GM12878 (cell line): Measurements from ENCODE around the gene ROBO1. TPM values are rescaled to one million over a fixed set of nuclear protein-coding genes. Genes with fewer than 3 reads are reported as not detected.

Source experiments
- ATAC-seq: fragments of 200-7000 bp; cut with Tn5 transposase; 3 replicates; pipeline ENCODE4 v1.9.1; 2020; ENCODE audit warnings: mild to moderate bottlenecking, moderate library complexity
- BruUV-seq: library from RNA; stranded (reverse); fragments of 400-500 nt; replicated peaks from 2 replicates; lab custom pipeline; 2021; lab: Mats Ljungman, UMichigan
- CTCF ChIA-PET: fragments of 300-600 bp; sonication (Branson Sonifier 250); formaldehyde crosslinking; extraction: SDS; loops from one replicate; lab custom pipeline; 2021; ENCODE audit warnings: inconsistent platforms; lab: Yijun Ruan, JAX
- POLR2A ChIA-PET: fragments of 350-600 bp; formaldehyde crosslinking; extraction: SDS; loops from one replicate; lab custom pipeline; 2021; ENCODE audit warnings: inconsistent platforms; lab: Charles Lee
- RAD21 ChIA-PET: fragments of 300-600 bp; sonication (Branson Sonifier 250); formaldehyde crosslinking; loops from one replicate; lab custom pipeline; 2023; ENCODE audit warnings: antibody characterized with exemption; ENCODE audit not compliant: unreplicated experiment; lab: Charles Lee
- SMC1A ChIA-PET: fragments of 300-600 bp; sonication (Branson Sonifier 250); formaldehyde crosslinking; loops from one replicate; lab custom pipeline; 2023; ENCODE audit not compliant: unreplicated experiment, uncharacterized antibody; lab: Charles Lee
- DNase-seq: peaks from one replicate; pipeline ENCODE4 v3.0.0-alpha.2; 2011; ENCODE audit warnings: low read depth, low spot score
- FAIRE-seq: peaks from 3 replicates; lab custom pipeline; 2011; peaks lifted over from hg19 to GRCh38; lab: Jason Lieb, UNC
- H2AFZ ChIP-seq: 2 replicates; pipeline ENCODE4 v1.6.0; 2011; ENCODE audit warnings: low read depth, low read length, control low read depth; ENCODE audit not compliant: control insufficient read depth
- H3K27ac ChIP-seq: 2 replicates; pipeline ENCODE4 v1.5.1; 2011; ENCODE audit warnings: control low read depth; ENCODE audit not compliant: control insufficient read depth, insufficient read depth
- H3K27me3 ChIP-seq, 2 experiments: replicated peaks in 1 of 2; 2 replicates each; pipeline versions ENCODE4 v1.6.0 to v1.6.1; 2011; ENCODE audit warnings: low read length in 1 of 2; ENCODE audit not compliant: control insufficient read depth in 2 of 2, insufficient read depth in 2 of 2
- H3K36me3 ChIP-seq, 2 experiments: 2 replicates each; pipeline ENCODE4 v1.5.1; 2011; ENCODE audit warnings: low read length in 1 of 2; ENCODE audit not compliant: control insufficient read depth in 2 of 2, insufficient read depth in 2 of 2
- H3K4me1 ChIP-seq: 2 replicates; pipeline ENCODE4 v1.6.1; 2011; ENCODE audit warnings: mild to moderate bottlenecking, low read length, moderate library complexity, mixed read lengths; ENCODE audit not compliant: control insufficient read depth, insufficient read depth
- H3K4me2 ChIP-seq: 2 replicates; pipeline ENCODE4 v1.6.0; 2011; ENCODE audit warnings: control low read depth; ENCODE audit not compliant: control insufficient read depth, insufficient read depth
- H3K4me3 ChIP-seq: fragments of 200-600 bp; sonication (generic); 2 replicates; pipeline ENCODE4 v1.5.1; 2016
- H3K79me2 ChIP-seq: 2 replicates; pipeline ENCODE4 v1.6.0; 2011; ENCODE audit warnings: low read length; ENCODE audit not compliant: control insufficient read depth, insufficient read depth
- H3K9ac ChIP-seq: 2 replicates; pipeline ENCODE4 v1.8.0; 2011; ENCODE audit warnings: low read length, control low read depth, mixed read lengths; ENCODE audit not compliant: control insufficient read depth, insufficient read depth
- H3K9me3 ChIP-seq: replicated peaks from 3 replicates; pipeline ENCODE4 v1.5.1; 2011; ENCODE audit warnings: mild to moderate bottlenecking, low read length; ENCODE audit not compliant: control insufficient read depth, insufficient read depth
- H4K20me1 ChIP-seq: 2 replicates; pipeline ENCODE4 v1.6.0; 2011; ENCODE audit not compliant: control insufficient read depth, insufficient read depth
- BCLAF1 ChIP-seq: fragments of 450-650 bp; IDR thresholded peaks from 2 replicates; pipeline ENCODE4 v1.6.1; 2017; ENCODE audit warnings: antibody characterized with exemption, mild to moderate bottlenecking, moderate library complexity
- DPF2 ChIP-seq: fragments of 450-650 bp; IDR thresholded peaks from 2 replicates; pipeline ENCODE4 v1.6.1; 2017; ENCODE audit warnings: mild to moderate bottlenecking
- EGR1 ChIP-seq, 2 experiments: IDR thresholded peaks; 1 replicate in 1 of 2; 2 replicates in 1 of 2; pipeline ENCODE4 v1.6.1; 2011 to 2012; ENCODE audit warnings: low read depth in 2 of 2, low read length in 2 of 2, borderline replicate concordance in 1 of 2, mild to moderate bottlenecking in 1 of 2, moderate library complexity in 1 of 2
- IKZF1 ChIP-seq: fragments of 450-650 bp; conservative IDR thresholded peaks from 2 replicates; pipeline ENCODE4 v1.6.1; 2017; ENCODE audit warnings: antibody characterized with exemption, mild to moderate bottlenecking
- KDM1A ChIP-seq: fragments of 200-600 bp; sonication (generic); IDR thresholded peaks from 2 replicates; pipeline ENCODE4 v1.6.1; 2016; ENCODE audit warnings: borderline replicate concordance
- KLF5 ChIP-seq: fragments of 450-650 bp; IDR thresholded peaks from 2 replicates; pipeline ENCODE4 v1.6.1; 2014; ENCODE audit warnings: mild to moderate bottlenecking; ENCODE audit not compliant: partially characterized antibody
- PKNOX1 ChIP-seq: fragments of 450-650 bp; IDR thresholded peaks from 2 replicates; pipeline ENCODE4 v1.6.1; 2016; ENCODE audit warnings: mild to moderate bottlenecking
- WGBS: methylation state at CpG from one replicate; pipeline ENCODE4 v1.1.6; 2016; ENCODE audit warnings: low lambda C conversion rate; ENCODE audit not compliant: insufficient replicate concordance, insufficient coverage; ENCODE audit errors: missing lambda C conversion rate; 5-methylcytosine and 5-hydroxymethylcytosine counted together
- in situ Hi-C: fragments of 300-500 bp; cut with MboI; formaldehyde crosslinking; loops from 9 replicates; pipeline ENCODE4 v1.14.3; 2018; ENCODE audit warnings: mixed read lengths
- intact Hi-C: fragments of 100-400 bp; cut with micrococcal nuclease; formaldehyde crosslinking; loops from one replicate; pipeline ENCODE4 v1.14.2; 2022; ENCODE audit not compliant: unreplicated experiment
- polyA plus RNA-seq, 11 experiments: library from polyadenylated mRNA; depleted of rRNA in 4 of 11; unstranded in 6 of 11; stranded (reverse) in 5 of 11; fragments of >200 nt; fragmentation: Nextera tagmentation in 4 of 11; fragmentation: Illumina TruSeq in 1 of 11; extraction: Ambion mirVana in 4 of 11; extraction: Trizol in 1 of 11; gene quantifications; 1 replicate in 1 of 11; 2 replicates in 10 of 11; pipeline versions ENCODE4 v1.2.1 to v1.2.3, GENCODE V29; 2011 to 2016; ENCODE audit warnings: inconsistent platforms in 2 of 11, missing spikeins in 2 of 11, low read depth in 1 of 11
- total RNA-seq, 4 experiments: library from RNA; depleted of rRNA in 3 of 4; stranded (reverse); fragments of >200 nt in 3 of 4; fragmentation: Illumina TruSeq in 1 of 4; extraction: Trizol in 1 of 4; gene quantifications; 2 replicates each; pipeline versions ENCODE4 v1.2.1 to v1.2.3, GENCODE V29; 2013 to 2021
- TF ChIP-seq, protein P1 (sequence below): IDR thresholded peaks from 2 replicates; pipeline ENCODE4 v1.6.1; 2011; ENCODE audit warnings: borderline replicate concordance, low read depth, mild to moderate bottlenecking, moderate library complexity, low read length; ENCODE audit not compliant: insufficient read depth, poor library complexity, severe bottlenecking

Gene ROBO1
- total and polyA plus RNA-seq, 10 of the 15 experiments (the other 5 are each of a cell fraction or from before 2014, with no cell fraction given), result 0.29 to 46.5 (median 1.2) TPM

DNA sequence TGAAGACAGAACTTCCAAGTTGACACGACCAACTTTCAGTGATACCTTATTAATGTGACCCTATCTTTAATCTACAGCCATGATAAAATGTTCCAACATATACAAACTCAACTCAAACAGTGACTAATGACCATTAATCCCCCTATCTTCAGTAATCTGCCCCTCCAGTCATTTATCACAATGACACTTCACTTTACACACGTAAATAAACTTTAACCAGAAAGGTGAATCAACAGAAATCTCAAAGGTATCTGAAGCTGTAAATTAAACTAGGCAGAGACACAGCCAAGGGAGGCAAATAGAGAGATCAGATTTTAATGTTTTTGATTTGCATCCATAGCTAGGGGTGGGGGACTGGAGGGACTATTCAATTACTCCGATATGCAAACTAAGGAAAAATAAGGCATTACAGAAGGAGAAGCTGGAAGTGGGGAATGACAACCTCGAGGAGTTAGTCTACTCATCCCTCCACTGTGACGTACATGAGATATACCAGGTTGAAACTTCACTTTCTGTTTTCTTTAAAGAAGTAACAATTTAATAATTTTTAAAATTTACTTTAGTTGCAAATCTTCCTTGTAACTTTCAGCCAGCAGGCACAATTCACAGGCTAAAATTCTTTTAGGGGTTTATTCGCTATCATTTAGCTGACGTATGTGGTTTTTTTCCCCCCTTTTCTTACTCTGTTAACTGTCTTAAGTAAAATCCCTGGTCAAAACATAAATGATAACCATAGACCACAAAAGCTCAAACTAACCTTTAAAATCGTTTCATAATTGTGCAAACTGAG lies 751.0 kb downstream of the ROBO1 start:
- in situ Hi-C loops (no loop called here), intact Hi-C loops (loop anchor here (5.0 kb wide), 1 partner anchor 144 kb away; no protein-coding TSS in a partner anchor)
- Histone ChIP-seq H3K4me2 (no peak overlapping the region), H4K20me1 (no peaks in the 10 kb centered on the region), H3K36me3 (no peaks in the 10 kb centered on the region), H3K9me3 (no peaks in the 10 kb centered on the region), H3K27me3 (no peaks in the 10 kb centered on the region), H3K79me2 (no peaks in the 10 kb centered on the region; the same call in none of the 2 replicates), H3K9ac (no peak overlapping the region), H3K27ac (no peak overlapping the region), H2AFZ (no peak overlapping the region), H3K4me3 (peak overlapping the region; percentile 55; the same call in 1 of the 2 replicates), H3K4me1 (no peaks in the 10 kb centered on the region)
- FAIRE-seq (no peak), DNase-seq (no peak), ATAC-seq (no peak)
- TSS peak; percentile 55 for BruUV-seq
- RAD21 ChIA-PET, result interaction anchor here (0.6 to 5.0 kb wide), 24 partner anchors 9 to 371 kb away, joined by 3 to 27 read pairs (median 5); no protein-coding TSS in a partner anchor
- POLR2A ChIA-PET, result interaction anchor here (0.6 to 2.4 kb wide), 8 partner anchors 10 to 828 kb away, joined by 3 to 10 read pairs (median 4); no protein-coding TSS in a partner anchor
- TF ChIP-seq BCLAF1 (no peak), IKZF1 (0 out of 2 replicates have a peak, but pooled peaks have one; percentile 11), KLF5 (no peak), PKNOX1 (peak; percentile 27; the same call in 1 of the 2 replicates), KDM1A (no peak), DPF2 (no peak), EGR1 (IDR thresholded peaks at IDR 0.05; ENCODE audit: borderline replicate concordance in 1 of 2, low read depth in 2 of 2, low read length in 2 of 2) (no peak)
- TF ChIP-seq, protein P1, sequence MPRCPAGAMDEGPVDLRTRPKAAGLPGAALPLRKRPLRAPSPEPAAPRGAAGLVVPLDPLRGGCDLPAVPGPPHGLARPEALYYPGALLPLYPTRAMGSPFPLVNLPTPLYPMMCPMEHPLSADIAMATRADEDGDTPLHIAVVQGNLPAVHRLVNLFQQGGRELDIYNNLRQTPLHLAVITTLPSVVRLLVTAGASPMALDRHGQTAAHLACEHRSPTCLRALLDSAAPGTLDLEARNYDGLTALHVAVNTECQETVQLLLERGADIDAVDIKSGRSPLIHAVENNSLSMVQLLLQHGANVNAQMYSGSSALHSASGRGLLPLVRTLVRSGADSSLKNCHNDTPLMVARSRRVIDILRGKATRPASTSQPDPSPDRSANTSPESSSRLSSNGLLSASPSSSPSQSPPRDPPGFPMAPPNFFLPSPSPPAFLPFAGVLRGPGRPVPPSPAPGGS, result no peak
- SMC1A ChIA-PET, result interaction anchor here (0.6 to 3.0 kb wide), 25 partner anchors 10 to 304 kb away, joined by 3 to 32 read pairs (median 3); no protein-coding TSS in a partner anchor
- CTCF ChIA-PET, result interaction anchor here (0.9 to 4.5 kb wide), 12 partner anchors 9 to 371 kb away, joined by 3 to 20 read pairs (median 4); no protein-coding TSS in a partner anchor
- 18% methylated on average over 8 of the region's 8 CpGs for WGBS
